Measurements from ENCODE around the gene COMMD9.

Gene COMMD9

GRCh38 chr11:36254713-36255112 lies 34.5 kb downstream of the COMMD9 start:
- Mint-ChIP-seq H3K27ac (no peak overlapping the region), H3K9me3 (no peaks in the 10 kb centered on the region), H3K4me1 (ENCODE audit: low read depth) (no peaks in the 10 kb centered on the region), H3K4me3 (no peak overlapping the region), H3K27me3 (ENCODE audit: low read depth) (peaks cover 18% of the 10 kb centered on the region), H3K36me3 (ENCODE audit: low read depth) (no peaks in the 10 kb centered on the region)

- Mint-ChIP-seq H3K27ac (no peak overlapping the region), H3K4me1 (ENCODE audit: low read depth) (no peaks in the 10 kb centered on the region), H3K9me3 (no peaks in the 10 kb centered on the region), H3K36me3 (ENCODE audit: low read depth) (no peaks in the 10 kb centered on the region), H3K27me3 (ENCODE audit: low read depth) (peaks cover 15% of the 10 kb centered on the region), H3K4me3 (no peak overlapping the region)
Measured at GRCh38 chr11:36253238-36253637, 36.0 kb downstream of the COMMD9 start.

- Mint-ChIP-seq H3K27ac (no peak overlapping the region), H3K36me3 (ENCODE audit: low read depth) (no peaks in the 10 kb centered on the region), H3K4me1 (ENCODE audit: low read depth) (no peaks in the 10 kb centered on the region), H3K4me3 (no peak overlapping the region), H3K9me3 (no peaks in the 10 kb centered on the region), H3K27me3 (ENCODE audit: low read depth) (peaks cover 10% of the 10 kb centered on the region)
Measured at GRCh38 chr11:36251823-36252222, 37.4 kb downstream of the COMMD9 start.

- Mint-ChIP-seq H3K27me3 (ENCODE audit: low read depth) (peaks cover 10% of the 10 kb centered on the region), H3K4me3 (no peak overlapping the region), H3K27ac (no peak overlapping the region), H3K36me3 (ENCODE audit: low read depth) (no peaks in the 10 kb centered on the region), H3K9me3 (no peaks in the 10 kb centered on the region), H3K4me1 (ENCODE audit: low read depth) (no peaks in the 10 kb centered on the region)
Measured at GRCh38 chr11:36249246-36249645, 40.0 kb downstream of the COMMD9 start.

- Mint-ChIP-seq H3K9me3 (no peaks in the 10 kb centered on the region), H3K4me1 (ENCODE audit: low read depth) (no peaks in the 10 kb centered on the region), H3K4me3 (no peak overlapping the region), H3K27me3 (ENCODE audit: low read depth) (peaks cover 10% of the 10 kb centered on the region), H3K36me3 (ENCODE audit: low read depth) (no peaks in the 10 kb centered on the region), H3K27ac (no peak overlapping the region)
Measured at GRCh38 chr11:36248436-36248835, 40.8 kb downstream of the COMMD9 start.

GRCh38 chr11:36247493-36247892 lies 41.7 kb downstream of the COMMD9 start:
- H3K27ac Mint-ChIP-seq = no peak overlapping the region
- H3K4me1 Mint-ChIP-seq (ENCODE audit: low read depth) = no peaks in the 10 kb centered on the region
- H3K27me3 Mint-ChIP-seq (ENCODE audit: low read depth) = peaks cover 10% of the 10 kb centered on the region
- H3K9me3 Mint-ChIP-seq = no peaks in the 10 kb centered on the region
- H3K4me3 Mint-ChIP-seq = no peak overlapping the region
- no peaks in the 10 kb centered on the region for H3K36me3 Mint-ChIP-seq (ENCODE audit: low read depth)

GRCh38 chr11:36243641-36244040 lies 45.6 kb downstream of the COMMD9 start:
- no peaks in the 10 kb centered on the region for H3K4me1 Mint-ChIP-seq (ENCODE audit: low read depth)
- no peaks in the 10 kb centered on the region for H3K36me3 Mint-ChIP-seq (ENCODE audit: low read depth)
- no peaks in the 10 kb centered on the region for H3K9me3 Mint-ChIP-seq
- H3K27ac Mint-ChIP-seq = no peak overlapping the region
- H3K27me3 Mint-ChIP-seq (ENCODE audit: low read depth) = peaks cover 5% of the 10 kb centered on the region
- H3K4me3 Mint-ChIP-seq = no peak overlapping the region

- Mint-ChIP-seq H3K27ac (no peak overlapping the region), H3K4me1 (ENCODE audit: low read depth) (no peaks in the 10 kb centered on the region), H3K4me3 (no peak overlapping the region), H3K36me3 (ENCODE audit: low read depth) (no peaks in the 10 kb centered on the region), H3K27me3 (ENCODE audit: low read depth) (peaks cover 10% of the 10 kb centered on the region), H3K9me3 (no peaks in the 10 kb centered on the region)
Measured at GRCh38 chr11:36241497-36241896, 47.7 kb downstream of the COMMD9 start.

GRCh38 chr11:36240801-36241200 lies 48.4 kb downstream of the COMMD9 start:
- peaks cover 10% of the 10 kb centered on the region for H3K27me3 Mint-ChIP-seq (ENCODE audit: low read depth)
- H3K9me3 Mint-ChIP-seq = no peaks in the 10 kb centered on the region
- H3K36me3 Mint-ChIP-seq (ENCODE audit: low read depth) = no peaks in the 10 kb centered on the region
- H3K4me1 Mint-ChIP-seq (ENCODE audit: low read depth) = no peaks in the 10 kb centered on the region
- H3K27ac Mint-ChIP-seq = no peak overlapping the region
- no peak overlapping the region for H3K4me3 Mint-ChIP-seq

- H3K4me1 Mint-ChIP-seq (ENCODE audit: low read depth) = no peaks in the 10 kb centered on the region
- no peaks in the 10 kb centered on the region for H3K36me3 Mint-ChIP-seq (ENCODE audit: low read depth)
- H3K4me3 Mint-ChIP-seq = no peak overlapping the region
- peaks cover 10% of the 10 kb centered on the region for H3K27me3 Mint-ChIP-seq (ENCODE audit: low read depth)
- no peak overlapping the region for H3K27ac Mint-ChIP-seq
- no peaks in the 10 kb centered on the region for H3K9me3 Mint-ChIP-seq
Measured at GRCh38 chr11:36240173-36240572, 49.1 kb downstream of the COMMD9 start.

- Mint-ChIP-seq H3K27me3 (ENCODE audit: low read depth) (peaks cover 10% of the 10 kb centered on the region), H3K36me3 (ENCODE audit: low read depth) (no peaks in the 10 kb centered on the region), H3K4me1 (ENCODE audit: low read depth) (no peaks in the 10 kb centered on the region), H3K4me3 (no peak overlapping the region), H3K27ac (no peak overlapping the region), H3K9me3 (no peaks in the 10 kb centered on the region)
Measured at GRCh38 chr11:36239636-36240035, 49.6 kb downstream of the COMMD9 start.

- no peaks in the 10 kb centered on the region for H3K36me3 Mint-ChIP-seq (ENCODE audit: low read depth)
- H3K27ac Mint-ChIP-seq = no peak overlapping the region
- peaks cover 10% of the 10 kb centered on the region for H3K27me3 Mint-ChIP-seq (ENCODE audit: low read depth)
Measured at GRCh38 chr11:36238881-36239280, 50.3 kb downstream of the COMMD9 start.

GRCh38 chr11:36238036-36238631 lies 51.1 kb downstream of the COMMD9 start:
- H3K9me3 Mint-ChIP-seq = no peaks in the 10 kb centered on the region
- H3K27ac Mint-ChIP-seq = no peak overlapping the region
- no peaks in the 10 kb centered on the region for H3K36me3 Mint-ChIP-seq (ENCODE audit: low read depth)
- peaks cover 10% of the 10 kb centered on the region for H3K27me3 Mint-ChIP-seq (ENCODE audit: low read depth)
- no peak overlapping the region for H3K4me3 Mint-ChIP-seq
- no peaks in the 10 kb centered on the region for H3K4me1 Mint-ChIP-seq (ENCODE audit: low read depth)

More at GRCh38 chr11:36238881-36239280, 50.3 kb downstream of the COMMD9 start:
- no peak overlapping the region for H3K4me3 Mint-ChIP-seq
- H3K4me1 Mint-ChIP-seq (ENCODE audit: low read depth) = no peaks in the 10 kb centered on the region
- no peaks in the 10 kb centered on the region for H3K9me3 Mint-ChIP-seq

GRCh38 chr11:36237391-36237790 lies 51.8 kb downstream of the COMMD9 start:
- Mint-ChIP-seq H3K4me3 (no peak overlapping the region), H3K36me3 (ENCODE audit: low read depth) (no peaks in the 10 kb centered on the region), H3K4me1 (ENCODE audit: low read depth) (no peaks in the 10 kb centered on the region), H3K27ac (no peak overlapping the region), H3K27me3 (ENCODE audit: low read depth) (peaks cover 10% of the 10 kb centered on the region), H3K9me3 (no peaks in the 10 kb centered on the region)

GRCh38 chr11:36235750-36236149 lies 53.5 kb downstream of the COMMD9 start:
- H3K4me3 Mint-ChIP-seq = no peak overlapping the region
- H3K9me3 Mint-ChIP-seq = no peaks in the 10 kb centered on the region
- H3K36me3 Mint-ChIP-seq (ENCODE audit: low read depth) = no peaks in the 10 kb centered on the region
- H3K4me1 Mint-ChIP-seq (ENCODE audit: low read depth) = no peaks in the 10 kb centered on the region
- peaks cover 10% of the 10 kb centered on the region for H3K27me3 Mint-ChIP-seq (ENCODE audit: low read depth)
- H3K27ac Mint-ChIP-seq = no peak overlapping the region

- Mint-ChIP-seq H3K9me3 (no peaks in the 10 kb centered on the region), H3K4me3 (no peak overlapping the region), H3K4me1 (ENCODE audit: low read depth) (no peaks in the 10 kb centered on the region), H3K36me3 (ENCODE audit: low read depth) (no peaks in the 10 kb centered on the region), H3K27ac (no peak overlapping the region), H3K27me3 (ENCODE audit: low read depth) (peaks cover 10% of the 10 kb centered on the region)
Measured at GRCh38 chr11:36234825-36235224, 54.4 kb downstream of the COMMD9 start.

Data from T-helper 1 cell treated with Interleukin-12 subunit alpha and Interleukin-12 subunit beta and Interleukin-4 antibody, amounts not matched to agents 30 μg/mL and 1 μg/mL, for 36 hours (primary cell).